HepG2 (cell line): ENCODE measurements around the gene NUDT6. TPM values are rescaled to one million over a fixed set of nuclear protein-coding genes. Genes with fewer than 3 reads are reported as not detected.

Experiments used
- BCL6 ChIP-seq: IDR thresholded peaks from 2 replicates; pipeline ENCODE4 v1.6.1; 2016; ENCODE audit warnings: missing genetic modification reagents, missing compliant biosample characterization
- CREB1 ChIP-seq, 2 experiments: fragments of 450-650 bp in 1 of 2; IDR thresholded peaks; 2 replicates each; pipeline ENCODE4 v1.6.1; 2016 to 2017; ENCODE audit warnings: control low read depth in 1 of 2, mild to moderate bottlenecking in 1 of 2, missing compliant biosample characterization in 1 of 2, missing genetic modification characterization in 1 of 2
- JDP2 ChIP-seq: sonication (generic); formaldehyde crosslinking; IDR thresholded peaks from 2 replicates; pipeline ENCODE4 v1.8.1; 2022; ENCODE audit warnings: missing genetic modification reagents, borderline replicate concordance
- MTA3 ChIP-seq: sonication (generic); formaldehyde crosslinking; IDR thresholded peaks from 2 replicates; pipeline ENCODE4 v1.4.0; 2020; ENCODE audit warnings: missing genetic modification reagents
- NR2C2 ChIP-seq: sonication (generic); formaldehyde crosslinking; IDR thresholded peaks from 2 replicates; pipeline ENCODE4 v1.4.0; 2020; ENCODE audit warnings: missing genetic modification reagents, mild to moderate bottlenecking, moderate library complexity, borderline replicate concordance
- SMAD9 ChIP-seq: sonication (generic); formaldehyde crosslinking; IDR thresholded peaks from 2 replicates; pipeline ENCODE4 v1.5.1; 2020; ENCODE audit warnings: mild to moderate bottlenecking, missing genetic modification reagents
- SYNCRIP ChIP-seq: fragments of 200-400 bp; formaldehyde crosslinking; IDR thresholded peaks from 2 replicates; pipeline ENCODE4 v1.6.1; 2018; ENCODE audit warnings: mild to moderate bottlenecking, low read depth, low read length; ENCODE audit not compliant: insufficient read depth
- TFE3 ChIP-seq: IDR thresholded peaks from 2 replicates; pipeline ENCODE4 v1.6.1; 2016
- ZFP1 ChIP-seq: IDR thresholded peaks from 2 replicates; pipeline ENCODE4 v1.6.1; 2016
- ZNF230 ChIP-seq: sonication (generic); formaldehyde crosslinking; IDR thresholded peaks from 2 replicates; pipeline ENCODE4 v1.4.0; 2020; ENCODE audit warnings: mild to moderate bottlenecking, missing genetic modification reagents
- ZNF510 ChIP-seq: sonication (generic); formaldehyde crosslinking; IDR thresholded peaks from 2 replicates; pipeline ENCODE4 v1.4.0; 2020; ENCODE audit warnings: low read depth, mild to moderate bottlenecking, missing genetic modification reagents
- ZNF547 ChIP-seq: sonication (generic); formaldehyde crosslinking; IDR thresholded peaks from 2 replicates; pipeline ENCODE4 v1.5.1; 2020; ENCODE audit warnings: mild to moderate bottlenecking, missing genetic modification reagents
- ZNF703 ChIP-seq: sonication (generic); formaldehyde crosslinking; IDR thresholded peaks from 2 replicates; pipeline ENCODE4 v1.5.1; 2020; ENCODE audit warnings: missing genetic modification reagents, mild to moderate bottlenecking, moderate library complexity, borderline replicate concordance
- ZSCAN30 ChIP-seq: sonication (generic); formaldehyde crosslinking; IDR thresholded peaks from 2 replicates; pipeline ENCODE4 v1.5.0; 2020; ENCODE audit warnings: mild to moderate bottlenecking, missing genetic modification reagents
- ZXDC ChIP-seq: sonication (generic); formaldehyde crosslinking; IDR thresholded peaks from 2 replicates; pipeline ENCODE4 v1.5.0; 2020; ENCODE audit warnings: mild to moderate bottlenecking, missing genetic modification reagents
- polyA plus RNA-seq, 8 experiments: library from polyadenylated mRNA; depleted of rRNA in 3 of 8; stranded (reverse) in 7 of 8; unstranded in 1 of 8; fragments of >200 nt; fragmentation: Illumina TruSeq in 4 of 8; extraction: Trizol in 4 of 8; gene quantifications; 2 replicates each; pipeline versions ENCODE4 v1.2.1 to v1.2.3, GENCODE V29; 2011 to 2016; ENCODE audit warnings: low read depth in 4 of 8, missing spikeins in 1 of 8, mixed read lengths in 1 of 8; ENCODE audit not compliant: insufficient read depth in 1 of 8
- total RNA-seq, 5 experiments: library from RNA; depleted of rRNA; stranded (reverse); fragments of >200 nt; fragmentation: Illumina TruSeq; extraction: Trizol; gene quantifications; 2 replicates each; pipeline ENCODE4 v1.2.3, GENCODE V29; 2016; ENCODE audit warnings: low read depth in 1 of 5
- TF ChIP-seq, protein P1 (sequence below): sonication (generic); formaldehyde crosslinking; IDR thresholded peaks from 2 replicates; pipeline ENCODE4 v1.4.0; 2020; ENCODE audit warnings: mild to moderate bottlenecking, missing genetic modification reagents
- TF ChIP-seq, protein P2 (sequence below): sonication (generic); formaldehyde crosslinking; IDR thresholded peaks from 2 replicates; pipeline ENCODE4 v1.8.1; 2023; ENCODE audit warnings: mild to moderate bottlenecking, missing genetic modification reagents
- TF ChIP-seq, protein P3 (sequence below): IDR thresholded peaks from 2 replicates; pipeline ENCODE4 v1.6.1; 2016; ENCODE audit warnings: low read depth
- TF ChIP-seq, protein P4 (sequence below): sonication (generic); formaldehyde crosslinking; conservative IDR thresholded peaks from 2 replicates; pipeline ENCODE4 v1.4.0; 2020; ENCODE audit warnings: missing genetic modification reagents

The NUDT6 gene
- total and polyA plus RNA-seq, 2 of the 13 experiments (the other 11 are each of a cell fraction or from before 2014, with no cell fraction given), result 4.8 to 8.3 TPM

- peak; percentile 38; the same call in 1 of the 2 replicates for TF ChIP-seq ZSCAN30 (CRISPR knock-in tag)
- TF ChIP-seq NR2C2 (CRISPR knock-in tag), result peak; percentile 100
- no peak for TF ChIP-seq ZNF510 (CRISPR knock-in tag)
- no peak for TF ChIP-seq SYNCRIP
- no peak; the same call in 1 of the 2 replicates for TF ChIP-seq ZFP1
- no peak for TF ChIP-seq ZNF703
- no peak for TF ChIP-seq SMAD9 (CRISPR knock-in tag)
- TF ChIP-seq ZNF547 (CRISPR knock-in tag), result no peak; the same call in 1 of the 2 replicates
- TF ChIP-seq, protein P1, sequence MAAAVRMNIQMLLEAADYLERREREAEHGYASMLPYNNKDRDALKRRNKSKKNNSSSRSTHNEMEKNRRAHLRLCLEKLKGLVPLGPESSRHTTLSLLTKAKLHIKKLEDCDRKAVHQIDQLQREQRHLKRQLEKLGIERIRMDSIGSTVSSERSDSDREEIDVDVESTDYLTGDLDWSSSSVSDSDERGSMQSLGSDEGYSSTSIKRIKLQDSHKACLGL (CRISPR knock-in tag), result peak; percentile 4; the same call in 1 of the 2 replicates
- 0 out of 2 replicates have a peak, but pooled peaks have one; percentile 16 for TF ChIP-seq ZXDC (CRISPR knock-in tag)
- TF ChIP-seq MTA3 (CRISPR knock-in tag), result no peak
- 0 out of 2 replicates have a peak, but pooled peaks have one; percentile 12 for TF ChIP-seq ZNF230 (CRISPR knock-in tag)
- TF ChIP-seq, protein P2, sequence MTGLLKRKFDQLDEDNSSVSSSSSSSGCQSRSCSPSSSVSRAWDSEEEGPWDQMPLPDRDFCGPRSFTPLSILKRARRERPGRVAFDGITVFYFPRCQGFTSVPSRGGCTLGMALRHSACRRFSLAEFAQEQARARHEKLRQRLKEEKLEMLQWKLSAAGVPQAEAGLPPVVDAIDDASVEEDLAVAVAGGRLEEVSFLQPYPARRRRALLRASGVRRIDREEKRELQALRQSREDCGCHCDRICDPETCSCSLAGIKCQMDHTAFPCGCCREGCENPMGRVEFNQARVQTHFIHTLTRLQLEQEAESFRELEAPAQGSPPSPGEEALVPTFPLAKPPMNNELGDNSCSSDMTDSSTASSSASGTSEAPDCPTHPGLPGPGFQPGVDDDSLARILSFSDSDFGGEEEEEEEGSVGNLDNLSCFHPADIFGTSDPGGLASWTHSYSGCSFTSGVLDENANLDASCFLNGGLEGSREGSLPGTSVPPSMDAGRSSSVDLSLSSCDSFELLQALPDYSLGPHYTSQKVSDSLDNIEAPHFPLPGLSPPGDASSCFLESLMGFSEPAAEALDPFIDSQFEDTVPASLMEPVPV (CRISPR knock-in tag), result no peak
- 0 out of 2 replicates have a peak, but pooled peaks have one; percentile 22 for TF ChIP-seq TFE3 (CRISPR knock-in tag)
- TF ChIP-seq, protein P3, sequence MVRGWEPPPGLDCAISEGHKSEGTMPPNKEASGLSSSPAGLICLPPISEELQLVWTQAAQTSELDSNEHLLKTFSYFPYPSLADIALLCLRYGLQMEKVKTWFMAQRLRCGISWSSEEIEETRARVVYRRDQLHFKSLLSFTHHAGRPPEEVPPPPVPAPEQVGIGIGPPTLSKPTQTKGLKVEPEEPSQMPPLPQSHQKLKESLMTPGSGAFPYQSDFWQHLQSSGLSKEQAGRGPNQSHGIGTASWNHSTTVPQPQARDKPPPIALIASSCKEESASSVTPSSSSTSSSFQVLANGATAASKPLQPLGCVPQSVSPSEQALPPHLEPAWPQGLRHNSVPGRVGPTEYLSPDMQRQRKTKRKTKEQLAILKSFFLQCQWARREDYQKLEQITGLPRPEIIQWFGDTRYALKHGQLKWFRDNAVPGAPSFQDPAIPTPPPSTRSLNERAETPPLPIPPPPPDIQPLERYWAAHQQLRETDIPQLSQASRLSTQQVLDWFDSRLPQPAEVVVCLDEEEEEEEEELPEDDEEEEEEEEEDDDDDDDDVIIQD (CRISPR knock-in tag), result 0 out of 2 replicates have a peak, but pooled peaks have one; percentile 21
- TF ChIP-seq BCL6 (CRISPR knock-in tag), result peak; percentile 5; the same call in 1 of the 2 replicates
- TF ChIP-seq JDP2 (CRISPR knock-in tag), result no peak; the same call in 1 of the 2 replicates
- TF ChIP-seq, protein P4, sequence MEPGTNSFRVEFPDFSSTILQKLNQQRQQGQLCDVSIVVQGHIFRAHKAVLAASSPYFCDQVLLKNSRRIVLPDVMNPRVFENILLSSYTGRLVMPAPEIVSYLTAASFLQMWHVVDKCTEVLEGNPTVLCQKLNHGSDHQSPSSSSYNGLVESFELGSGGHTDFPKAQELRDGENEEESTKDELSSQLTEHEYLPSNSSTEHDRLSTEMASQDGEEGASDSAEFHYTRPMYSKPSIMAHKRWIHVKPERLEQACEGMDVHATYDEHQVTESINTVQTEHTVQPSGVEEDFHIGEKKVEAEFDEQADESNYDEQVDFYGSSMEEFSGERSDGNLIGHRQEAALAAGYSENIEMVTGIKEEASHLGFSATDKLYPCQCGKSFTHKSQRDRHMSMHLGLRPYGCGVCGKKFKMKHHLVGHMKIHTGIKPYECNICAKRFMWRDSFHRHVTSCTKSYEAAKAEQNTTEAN (CRISPR knock-in tag), result no peak
- no peak for TF ChIP-seq CREB1 (IDR thresholded peaks at IDR 0.05)
- TF ChIP-seq CREB1 (CRISPR knock-in tag; IDR thresholded peaks at IDR 0.05), result peak; percentile 54; the same call in 1 of the 2 replicates
These were observed 597 bp upstream of the NUDT6 start (continued) for GRCh38 chr4:122922877-122923511.
